Stimulated activated CD4-positive, alpha-beta T cell treated with anti-CD3 and anti-CD28 coated beads, Interleukin-2, amount 100 ng/mL, for 48 hours (primary cell): ENCODE measurements around the gene ZBTB7A.
A peak's percentile ranks its signal among the peaks of the same experiment; 100 is the strongest.

Source experiments
- DNase-seq, 2 donors: peaks; one replicate each; pipeline ENCODE4 v3.0.0-alpha.2; 2020

Gene ZBTB7A

DNA sequence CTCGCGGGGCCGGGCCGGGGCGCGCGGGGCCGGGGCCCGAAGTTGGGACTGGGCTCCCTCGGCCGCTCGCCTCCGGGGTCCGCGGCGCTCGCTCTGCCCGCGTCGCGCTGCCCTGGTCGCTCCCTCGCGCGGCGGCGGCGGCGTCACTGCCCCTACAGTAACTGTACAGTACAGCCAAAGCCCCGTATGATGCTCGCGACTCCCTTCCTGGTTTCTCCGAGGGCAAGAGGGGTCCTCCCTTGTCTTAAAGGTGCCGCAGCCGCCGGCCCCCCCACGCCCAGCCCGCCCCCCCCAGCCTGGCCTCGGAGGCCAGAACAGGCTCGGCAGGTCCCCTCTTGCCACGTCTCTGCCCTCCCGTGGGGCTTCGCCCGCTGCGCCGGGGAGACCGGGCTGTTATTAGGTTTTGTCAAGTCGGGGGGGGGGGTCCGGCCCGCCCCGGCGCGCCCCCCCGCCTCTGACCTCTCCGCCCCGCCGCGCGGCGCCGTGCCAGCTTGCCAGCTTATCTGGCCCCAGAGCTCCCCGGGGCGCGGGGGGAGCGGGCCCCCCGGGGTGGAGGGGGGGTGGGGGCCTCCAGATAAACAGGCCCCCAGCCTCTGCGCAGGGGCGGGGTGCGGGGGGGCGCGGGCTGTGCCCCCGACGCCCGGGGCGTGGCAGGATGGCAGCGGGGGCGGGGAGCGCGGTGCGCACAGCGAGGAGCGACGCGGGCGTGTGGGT is at the start of gene ZBTB7A:
Gene ZBTB7A (minus strand): TSS at position 218 of the 714 bp plus-strand sequence. CDS start 11,667 bp downstream, outside the sequence.
- peak; percentile 50 to 57 for DNase-seq

DNA sequence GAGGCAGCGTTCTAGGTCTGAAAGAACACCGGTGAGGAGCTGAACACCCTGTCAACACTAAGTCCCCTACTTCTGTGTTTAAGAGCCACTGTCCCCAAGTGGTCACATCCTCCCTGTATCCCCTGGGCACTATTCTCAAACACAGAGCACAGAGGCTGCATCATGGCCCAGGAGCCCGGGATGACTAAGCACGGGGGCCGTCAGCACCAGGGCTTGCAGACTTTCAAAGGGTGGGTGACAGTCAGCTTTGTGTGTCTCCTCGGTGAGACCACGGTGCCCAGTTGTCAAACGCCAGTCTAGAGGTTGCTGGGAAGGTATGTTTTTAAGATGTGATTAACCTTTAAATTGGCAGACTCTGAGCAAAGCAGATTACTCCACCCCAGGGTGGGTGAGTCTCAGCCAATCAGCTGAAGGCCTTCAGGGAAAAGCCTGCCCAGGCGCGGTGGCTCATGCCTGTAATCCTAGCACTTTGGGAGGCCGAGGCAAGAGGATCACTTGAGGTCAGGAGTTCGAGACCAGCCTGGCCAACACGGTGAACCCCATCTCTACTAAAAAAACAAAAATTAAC is 49.2 kb upstream of the ZBTB7A start:
- no peak for DNase-seq

DNA sequence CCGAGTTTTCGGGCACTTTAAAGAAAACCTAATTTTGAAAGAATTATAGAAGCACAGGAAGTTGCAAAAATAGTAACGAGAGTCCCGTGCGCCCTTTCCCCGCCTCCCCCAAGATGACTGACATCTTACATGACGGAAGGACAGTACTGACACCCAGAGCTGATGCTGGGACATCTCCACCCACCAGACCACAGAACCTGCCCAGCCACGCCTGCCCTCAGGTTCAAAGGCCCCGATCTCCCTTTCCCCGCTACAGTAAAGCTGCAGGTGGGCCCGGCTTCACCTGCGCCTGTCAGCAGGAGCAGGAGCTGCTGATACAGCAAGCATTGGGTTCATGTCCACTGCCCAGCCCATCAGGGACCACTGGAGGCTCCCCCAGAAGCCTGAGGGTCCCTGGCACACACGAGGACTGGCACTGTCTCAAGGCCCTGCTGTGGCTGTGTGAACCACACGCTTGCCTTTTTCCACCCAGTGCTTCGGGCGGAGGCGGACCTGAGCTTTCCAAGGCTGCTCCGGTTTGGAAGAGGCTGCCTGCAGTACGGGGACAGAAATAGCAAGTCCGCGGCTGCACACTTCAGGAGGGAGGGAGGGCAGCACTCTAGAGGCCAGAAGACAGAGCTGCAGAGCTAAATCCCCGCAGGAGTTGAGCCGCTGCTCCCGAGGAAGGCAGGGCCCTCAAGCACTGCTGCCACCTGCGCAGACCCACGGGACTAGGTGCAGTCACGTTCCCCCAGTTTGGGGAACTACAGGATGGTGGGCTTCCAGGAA is 48.5 kb upstream of the ZBTB7A start:
- peak in 1 of 2 donors; percentile 41 for DNase-seq

DNA sequence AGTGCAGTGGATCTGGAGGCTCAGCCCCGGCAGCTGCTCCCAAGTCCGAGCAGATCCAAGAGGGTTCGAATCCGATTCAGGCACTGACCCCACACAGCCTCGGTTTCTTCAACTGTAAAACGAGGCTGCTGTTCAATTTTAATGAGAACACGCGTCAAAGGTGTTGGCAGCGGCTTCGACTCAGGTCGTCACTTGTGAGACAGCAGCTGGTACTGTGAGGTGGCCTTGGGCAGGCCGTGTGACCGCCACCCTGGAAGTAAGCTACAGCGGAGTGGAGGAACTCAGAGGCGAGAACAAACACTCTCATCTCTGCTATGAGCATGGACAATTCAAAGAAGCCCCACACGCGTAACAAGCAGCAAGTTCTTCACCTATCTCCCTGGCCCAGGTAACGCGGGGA is 47.5 kb upstream of the ZBTB7A start:
- no peak for DNase-seq

DNA sequence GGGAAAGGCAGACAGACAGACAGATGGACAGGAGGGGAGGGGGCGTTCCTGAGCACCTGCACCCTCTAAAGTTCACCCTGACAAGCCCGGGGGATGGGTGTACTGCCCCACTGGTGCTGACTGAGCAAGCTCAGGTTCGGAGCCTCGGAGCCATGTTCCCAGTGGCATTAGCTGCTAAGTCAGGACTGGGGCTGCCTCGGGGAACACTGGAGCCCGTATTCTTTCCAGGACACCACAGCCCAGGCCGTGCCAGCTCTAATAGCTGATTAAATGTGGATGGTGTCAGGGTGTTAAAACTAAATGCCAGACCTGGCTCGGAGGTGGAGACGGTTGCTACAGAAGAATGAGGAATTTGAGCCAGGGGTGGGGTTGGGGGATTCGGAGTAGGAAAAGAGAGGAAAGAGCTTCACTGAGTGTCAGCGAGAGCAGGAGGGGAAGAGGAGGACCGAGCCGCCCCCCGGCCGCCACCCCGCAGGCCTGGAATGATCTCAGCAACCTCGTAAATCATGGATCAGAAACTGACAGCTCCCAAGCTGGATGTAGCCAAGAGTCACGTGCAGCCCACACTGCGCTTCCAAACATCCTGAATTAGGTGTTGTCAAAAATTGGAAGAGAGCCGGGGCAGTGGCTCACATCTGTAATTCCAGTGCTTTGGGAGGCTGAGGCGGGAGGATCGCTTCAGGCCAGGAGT is 46.8 kb upstream of the ZBTB7A start:
- DNase-seq: no peak

DNA sequence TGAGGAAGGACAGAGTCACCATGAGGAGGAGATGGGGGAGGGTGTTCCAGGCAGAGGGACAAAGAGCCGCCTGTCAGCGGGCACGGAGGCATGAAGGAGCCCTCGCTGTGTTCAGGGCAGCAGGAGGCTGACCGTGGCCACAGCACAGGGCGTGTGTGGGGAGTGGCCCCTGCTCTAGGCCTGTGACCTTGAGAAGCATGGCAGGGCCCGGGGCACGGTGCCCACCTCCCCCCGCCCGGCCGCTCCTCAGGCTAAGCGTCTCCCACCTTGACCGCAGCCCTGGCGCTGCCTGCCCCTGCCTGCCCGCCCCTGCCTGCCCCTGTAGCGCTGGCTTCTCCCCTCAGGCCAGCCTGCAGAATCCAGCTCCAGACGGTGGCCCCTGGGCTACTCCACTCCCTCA is 45.7 kb upstream of the ZBTB7A start:
- no peak for DNase-seq

DNA sequence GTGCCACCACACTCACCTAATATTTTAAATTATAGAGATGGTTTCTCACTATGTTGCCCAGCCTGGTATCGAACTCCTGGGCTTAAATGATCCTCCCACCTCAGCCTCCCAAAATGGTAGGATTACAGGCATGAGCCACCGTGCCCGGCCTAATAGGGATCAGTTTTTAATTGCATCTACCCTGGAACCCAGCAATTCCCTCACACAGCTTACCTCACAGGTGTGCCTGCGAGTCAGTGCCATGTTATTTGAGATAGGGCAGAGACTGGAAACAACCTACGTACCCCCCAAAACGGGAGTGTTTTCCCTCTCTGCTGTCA is 42.9 kb upstream of the ZBTB7A start:
- DNase-seq: no peak

DNA sequence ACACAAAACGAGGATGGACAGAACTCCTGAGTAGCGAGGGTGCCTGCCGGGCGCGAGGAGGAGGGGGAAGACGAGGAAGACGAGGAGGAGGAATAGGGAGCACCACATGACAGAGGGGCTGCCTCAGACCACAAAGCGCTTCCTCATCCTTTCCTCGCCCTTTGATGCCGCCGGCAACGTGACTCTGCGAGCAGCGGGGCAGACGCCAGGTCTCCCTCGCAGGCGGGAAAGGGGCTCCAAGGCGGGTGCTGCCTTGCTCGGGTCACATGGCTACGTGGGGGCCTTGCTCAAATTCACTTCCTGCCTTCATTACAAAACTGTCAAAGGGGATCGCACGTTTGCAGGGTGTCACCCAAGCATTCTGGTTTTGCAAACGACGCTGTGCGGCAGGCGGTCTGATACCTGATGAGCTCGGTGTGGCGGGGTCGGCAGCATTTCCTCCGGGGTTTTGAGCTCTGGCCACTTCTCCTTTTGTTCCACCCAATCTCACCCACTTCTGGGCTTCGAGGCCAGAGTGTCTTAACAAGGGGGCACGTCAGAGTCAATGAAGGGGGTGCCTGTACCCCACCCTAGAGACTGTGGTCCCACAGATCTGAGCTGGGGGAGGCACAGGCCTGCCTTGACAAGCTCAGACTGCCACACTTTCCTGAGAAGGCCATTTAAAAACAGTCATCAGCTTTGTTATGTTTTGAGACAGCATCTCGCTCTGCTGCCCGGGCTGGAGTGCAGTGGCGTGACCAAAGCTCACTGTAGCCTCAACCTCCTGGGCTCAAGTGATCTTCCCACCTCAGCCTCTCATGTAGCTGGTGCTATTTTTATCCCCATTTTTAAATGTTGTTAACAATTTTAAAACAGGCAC is 42.3 kb upstream of the ZBTB7A start:
- DNase-seq: peak in 1 of 2 donors; percentile 37

DNA sequence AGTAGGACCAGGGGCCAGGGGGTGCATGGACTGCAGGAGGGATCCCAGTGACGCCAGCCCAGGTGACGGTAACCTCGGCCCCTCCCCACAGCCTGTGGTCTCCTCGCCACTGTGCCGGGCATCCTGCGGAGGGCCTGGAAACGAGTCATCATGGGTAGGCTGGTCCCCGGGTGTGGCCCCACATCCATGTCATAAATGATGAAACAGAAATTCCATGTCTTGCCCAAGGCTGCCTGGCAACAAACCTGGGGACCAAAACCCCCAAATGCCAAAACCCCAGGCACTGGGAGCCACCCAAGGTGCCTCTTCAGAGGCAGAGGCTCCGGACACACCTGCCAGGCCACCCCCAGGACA is 36.4 kb upstream of the ZBTB7A start:
- DNase-seq: no peak

DNA sequence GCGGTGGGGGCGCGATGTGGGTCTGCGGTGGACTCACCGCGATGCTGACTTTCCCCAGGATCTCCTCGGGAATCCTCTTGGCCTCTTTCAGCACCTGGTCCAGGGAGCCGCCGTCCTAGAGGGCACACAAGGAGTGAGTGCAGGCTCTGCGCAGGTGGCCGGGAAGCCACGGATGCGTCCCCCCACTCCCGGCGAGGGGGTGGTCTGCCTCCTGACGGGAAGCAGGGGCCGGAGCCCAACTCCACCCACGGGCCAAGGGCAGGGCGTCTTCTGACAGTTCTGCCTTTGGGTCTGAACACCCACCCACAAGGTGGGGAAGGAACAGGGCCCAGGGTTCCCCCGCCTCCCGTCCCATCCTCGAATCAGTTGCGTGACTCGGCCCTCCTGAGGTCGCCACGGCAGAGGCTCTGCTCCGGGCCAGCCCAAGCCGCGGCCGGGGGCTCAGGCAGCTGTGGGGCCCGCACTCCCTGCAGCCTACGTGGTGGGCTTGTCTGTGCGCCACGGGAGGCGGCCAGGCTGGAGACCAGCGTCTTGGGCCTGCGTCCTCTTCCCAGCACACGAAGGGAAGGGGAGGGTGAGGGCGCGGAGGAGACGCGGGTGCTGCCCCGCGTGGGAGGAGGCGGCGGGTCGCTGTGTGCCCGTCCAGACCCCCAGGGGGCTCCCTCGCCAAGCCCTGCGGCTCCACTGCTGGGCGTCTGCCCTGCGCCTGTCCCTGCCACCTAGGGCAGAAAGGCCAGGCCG is 35.8 kb upstream of the ZBTB7A start:
- no peak for DNase-seq

DNA sequence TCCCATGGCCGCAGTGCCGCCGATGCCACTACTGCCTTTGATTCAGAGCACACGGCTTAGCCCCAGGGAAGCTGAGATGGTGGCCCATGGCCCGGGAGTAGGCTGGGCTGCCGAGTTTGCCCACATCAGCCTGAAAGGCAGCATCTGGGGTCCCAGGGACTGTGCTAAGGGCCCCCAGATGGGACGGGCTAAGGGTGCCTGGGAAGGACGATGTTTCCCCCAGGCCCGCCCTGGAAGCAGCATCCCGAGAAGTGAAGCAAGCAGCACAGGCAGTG is 34.7 kb upstream of the ZBTB7A start:
- no peak for DNase-seq

DNA sequence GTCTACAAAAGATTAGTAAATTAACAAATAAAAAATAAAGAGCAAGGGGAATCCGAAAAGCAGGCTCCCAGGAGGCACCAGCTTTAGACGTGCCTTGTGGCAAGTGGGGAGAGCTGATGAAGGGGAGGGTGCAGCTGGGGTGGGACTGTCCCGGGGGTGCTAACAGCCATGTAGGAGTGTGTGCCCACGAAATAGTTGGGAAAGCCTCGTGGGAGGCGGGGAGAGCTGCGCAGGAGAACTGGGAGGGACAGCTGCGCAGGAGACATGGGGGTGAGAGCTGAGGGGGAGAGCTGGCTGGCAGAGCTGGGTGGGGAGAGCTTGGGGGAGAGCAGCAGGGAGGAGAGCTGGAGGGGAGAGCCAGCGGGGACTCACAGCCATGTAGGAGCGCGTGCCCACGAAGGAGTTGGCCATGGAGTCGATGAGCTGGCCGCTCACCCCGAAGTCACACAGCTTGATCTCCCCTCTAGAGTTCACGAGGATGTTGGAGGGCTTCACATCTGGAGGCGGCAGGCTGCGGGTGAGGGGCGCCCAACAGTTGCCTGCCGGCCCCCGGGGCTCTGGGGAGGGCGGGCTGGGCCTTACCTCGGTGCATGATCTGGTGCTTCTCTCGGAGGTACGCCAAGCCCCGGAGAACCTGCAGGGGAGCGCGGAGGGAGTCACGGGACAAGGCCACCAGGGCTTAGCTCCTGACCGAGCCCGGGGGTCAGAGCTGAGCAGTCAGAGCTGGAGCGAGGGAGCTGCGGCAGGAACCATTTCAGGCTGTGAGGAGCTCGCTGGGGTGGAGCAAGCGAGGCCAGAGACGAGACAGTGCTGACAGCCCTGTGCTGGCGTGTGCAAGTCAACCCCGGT is 34.2 kb upstream of the ZBTB7A start:
- no peak for DNase-seq

DNA sequence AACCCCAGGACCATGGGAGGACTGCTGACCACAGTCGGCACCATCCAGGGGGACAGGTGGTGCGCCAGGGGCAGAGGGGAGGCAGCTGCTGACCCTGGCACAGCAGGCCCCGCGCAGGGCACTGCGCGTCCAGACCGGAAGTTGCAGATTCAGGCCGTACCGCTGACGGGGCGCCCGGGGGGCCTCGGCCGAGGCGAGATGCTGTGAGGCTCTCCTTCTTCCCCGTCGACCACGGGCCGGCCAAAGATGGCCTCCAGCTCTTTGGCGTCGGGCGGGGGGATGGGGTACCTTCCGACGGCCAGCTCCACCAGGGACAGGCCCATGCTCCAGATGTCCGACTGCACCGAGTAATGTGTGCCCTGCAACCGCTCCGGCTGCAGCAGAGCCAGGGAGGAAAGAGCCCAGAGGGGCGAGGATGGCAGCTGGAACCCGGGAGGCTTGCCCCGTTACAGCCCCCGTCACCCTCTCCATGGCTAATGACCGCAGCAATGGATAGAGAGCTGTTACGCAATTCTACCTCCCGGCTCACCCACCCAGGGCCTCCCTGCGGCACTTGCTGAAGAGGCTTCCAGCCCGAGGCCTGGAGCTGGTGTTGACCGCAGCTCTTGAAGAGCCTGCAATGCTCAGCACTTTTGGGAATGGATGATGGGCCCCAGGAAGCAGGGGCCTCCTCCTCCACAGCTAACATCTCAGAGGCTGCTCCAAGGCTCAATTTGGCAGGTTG is 32.5 kb upstream of the ZBTB7A start:
- DNase-seq: no peak

DNA sequence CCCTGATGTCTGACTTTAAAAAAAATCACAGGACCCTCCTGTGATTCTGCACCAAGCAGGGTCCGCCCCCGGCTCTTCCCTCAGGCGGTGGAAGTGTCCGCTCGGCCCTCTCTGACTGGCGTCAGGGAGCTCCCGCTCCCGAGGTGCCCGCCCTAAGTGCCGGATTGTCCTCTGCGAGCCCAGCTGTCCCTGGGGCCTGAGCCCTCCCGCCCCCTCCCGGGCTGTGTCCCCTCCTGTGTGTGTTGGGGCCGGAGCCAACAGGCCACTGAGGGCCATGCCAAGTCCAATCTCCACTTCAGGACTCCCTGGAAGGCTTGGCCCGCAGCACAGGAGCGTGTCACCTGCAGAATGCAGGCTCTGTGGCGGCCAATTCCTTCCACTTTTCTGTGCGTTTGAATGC is 31.8 kb upstream of the ZBTB7A start:
- no peak for DNase-seq

DNA sequence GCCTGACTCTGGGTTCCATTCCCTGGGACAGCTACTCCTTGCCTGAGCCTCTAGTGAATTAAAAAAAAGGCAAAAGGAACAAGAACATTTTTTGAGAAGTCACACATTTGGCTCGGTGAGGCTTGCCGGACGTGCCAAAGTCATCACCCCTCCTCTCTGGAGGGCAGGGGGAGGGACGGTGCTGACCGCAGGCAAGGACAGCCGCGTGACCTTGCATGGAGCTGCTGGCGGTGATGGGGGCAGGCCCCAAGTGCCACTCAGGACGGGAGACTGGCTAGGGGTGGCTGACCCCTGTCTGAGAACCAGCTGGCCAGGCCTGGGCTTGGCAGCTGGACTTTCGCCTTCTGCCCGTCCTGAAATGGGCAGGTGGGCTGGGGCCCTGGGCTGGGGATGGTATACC is 30.8 kb upstream of the ZBTB7A start:
- DNase-seq: no peak

DNA sequence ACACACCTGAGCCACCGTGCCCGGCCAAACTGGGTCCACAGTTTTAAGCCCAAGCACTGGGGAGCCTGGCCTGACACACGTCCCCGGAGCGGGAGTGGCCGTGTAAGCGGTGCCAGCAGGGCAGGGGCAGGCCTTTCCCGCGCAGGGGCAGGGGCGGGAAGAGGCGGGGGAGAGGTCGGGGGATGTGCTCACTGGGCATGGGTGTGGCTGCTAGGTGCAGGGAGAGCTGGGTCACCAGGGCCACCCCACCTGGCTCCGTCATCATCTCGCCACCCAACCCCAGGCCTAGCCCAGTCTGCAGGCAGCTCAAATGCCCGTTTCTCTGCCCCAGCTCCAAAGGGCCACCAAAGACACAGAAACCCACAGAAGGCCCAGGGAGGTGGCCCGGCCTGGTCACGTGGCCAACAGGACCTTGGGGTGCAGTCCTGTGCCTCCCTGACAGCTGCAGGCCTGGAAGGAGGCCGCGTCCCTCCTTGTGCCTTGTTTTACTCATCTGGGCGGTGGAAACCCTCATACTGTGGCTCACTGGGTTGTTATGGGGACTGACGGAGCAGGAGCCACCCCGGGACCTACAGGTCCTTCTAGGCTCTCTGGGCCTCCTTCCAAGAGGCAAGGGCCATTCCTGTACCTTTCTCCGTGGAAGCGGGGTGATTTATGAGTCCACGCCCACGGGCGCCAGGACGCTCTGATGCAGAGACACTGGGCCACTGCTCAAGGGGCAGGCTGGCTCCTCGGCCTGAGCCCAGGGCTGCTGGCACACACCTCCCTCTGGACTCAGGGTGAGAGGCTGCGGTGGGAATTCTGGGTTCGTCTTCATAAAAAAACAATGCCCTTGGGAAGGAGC is 29.6 kb upstream of the ZBTB7A start:
- DNase-seq: no peak

DNA sequence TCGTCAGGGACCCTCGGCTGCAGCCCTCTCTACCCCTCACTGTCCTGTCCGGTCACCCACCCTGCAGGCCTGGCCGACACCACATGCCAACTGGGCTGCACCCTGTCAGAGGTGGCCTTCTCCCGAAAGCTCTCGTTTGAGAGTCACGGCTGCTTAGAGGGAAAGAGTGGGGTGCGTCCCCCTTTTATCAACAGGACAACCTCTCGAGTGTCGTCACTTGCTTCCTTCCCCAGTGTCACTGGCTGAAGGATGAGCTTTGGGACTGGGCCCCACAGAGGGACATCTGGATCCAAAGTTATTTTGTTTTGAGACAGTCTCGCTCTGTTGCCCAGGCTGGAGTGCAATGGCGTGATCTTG is 28.8 kb upstream of the ZBTB7A start:
- DNase-seq: no peak

DNA sequence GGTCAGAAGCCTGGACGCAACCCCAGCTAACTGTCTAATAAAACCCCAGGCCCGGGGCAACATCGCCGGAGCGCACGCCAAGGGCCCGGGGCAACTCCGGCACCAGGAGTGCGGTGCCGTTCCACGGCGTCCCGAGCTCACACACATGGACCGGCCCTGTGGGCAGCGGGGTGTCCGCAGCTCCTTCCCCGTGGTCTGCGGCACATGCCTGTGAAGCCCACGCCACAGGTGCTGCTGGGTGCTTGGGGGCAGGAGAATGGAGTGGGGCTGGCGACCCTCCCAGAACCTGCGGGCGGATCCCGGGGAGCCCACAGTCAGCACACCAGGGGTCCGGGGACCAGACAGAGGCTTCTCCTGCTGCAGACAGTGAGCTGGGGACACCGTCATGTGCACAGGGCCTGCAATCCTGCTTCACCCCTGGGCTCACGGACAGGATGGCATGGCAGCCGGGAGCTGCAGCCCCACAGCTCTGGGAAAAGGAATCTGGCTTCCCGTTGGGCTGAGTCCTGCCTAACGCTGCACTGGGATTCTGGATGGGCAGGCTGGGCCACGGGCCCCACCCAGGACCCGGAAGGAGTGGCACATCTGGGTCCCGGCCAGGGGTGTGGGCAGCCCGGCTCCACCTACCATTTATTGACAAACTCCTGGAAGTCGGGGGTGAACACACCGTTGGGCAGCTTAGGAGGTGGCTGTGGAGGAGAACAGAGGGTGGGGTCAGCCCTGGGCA is 28.2 kb upstream of the ZBTB7A start:
- no peak for DNase-seq

DNA sequence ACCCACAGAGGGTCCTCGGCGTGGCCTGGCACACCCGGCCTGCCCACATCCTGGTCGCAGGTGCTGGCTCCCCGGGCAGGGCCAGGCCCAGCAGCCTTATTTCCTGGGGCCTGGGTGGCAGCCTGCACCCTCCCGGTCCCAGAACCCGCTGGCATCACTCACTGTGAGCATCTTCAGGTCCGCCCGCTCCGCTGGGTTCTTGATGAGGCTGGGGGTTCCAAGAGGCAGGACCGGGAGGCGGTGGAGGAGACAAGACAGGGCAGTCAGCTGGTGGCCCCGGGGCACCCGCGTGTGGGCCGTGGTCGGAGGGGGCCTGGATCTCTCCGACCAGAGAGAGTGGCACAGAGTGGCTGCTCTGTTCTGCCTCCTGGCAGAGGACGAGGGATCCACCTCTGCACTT is 27.6 kb upstream of the ZBTB7A start:
- no peak for DNase-seq
